GM13977 (cell line): ENCODE measurements around the gene CHMP4A.

Experiments used
- DNase-seq: peaks from one replicate; pipeline ENCODE4 v3.0.0; 2012; ENCODE audit warnings: low spot score
- in situ Hi-C: fragments of 300-500 bp; cut with MboI; formaldehyde crosslinking; loops from one replicate; pipeline ENCODE4 v1.12.0; 2022; ENCODE audit warnings: low sequenced_read_pairs, low pct_unique_long_range_greater_than_20kb, mixed read lengths, inconsistent platforms; ENCODE audit not compliant: unreplicated experiment
- TF ChIP-seq, protein P1 (sequence below): IDR thresholded peaks from 2 replicates; pipeline ENCODE4 v1.5.1; 2012; ENCODE audit warnings: mild to moderate bottlenecking, control low read depth; ENCODE audit not compliant: insufficient read depth; ENCODE audit errors: extremely low read depth, missing control alignments

The CHMP4A gene

DNA sequence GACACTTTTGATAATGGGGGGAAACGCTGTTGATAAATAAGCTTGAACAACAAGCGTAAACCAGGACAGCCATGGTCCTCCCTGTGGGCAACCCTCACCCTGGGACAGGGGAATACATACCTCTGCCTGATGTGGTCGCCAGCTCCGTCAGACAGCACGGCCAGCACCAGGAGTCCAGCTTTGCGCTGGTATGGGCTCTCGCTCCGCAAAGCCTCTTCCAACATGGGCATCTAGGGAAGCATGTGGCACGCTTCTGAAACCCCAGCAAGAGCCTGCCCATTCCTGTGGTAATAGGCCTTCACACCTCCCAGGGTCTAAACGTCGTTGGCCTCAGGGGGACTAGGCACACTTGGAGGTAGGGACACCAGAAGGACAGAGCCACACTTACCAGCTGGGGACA, 27.5 kb downstream of the CHMP4A start:
- in situ Hi-C loops, result no loop called here
- no peak for DNase-seq
- TF ChIP-seq, protein P1, sequence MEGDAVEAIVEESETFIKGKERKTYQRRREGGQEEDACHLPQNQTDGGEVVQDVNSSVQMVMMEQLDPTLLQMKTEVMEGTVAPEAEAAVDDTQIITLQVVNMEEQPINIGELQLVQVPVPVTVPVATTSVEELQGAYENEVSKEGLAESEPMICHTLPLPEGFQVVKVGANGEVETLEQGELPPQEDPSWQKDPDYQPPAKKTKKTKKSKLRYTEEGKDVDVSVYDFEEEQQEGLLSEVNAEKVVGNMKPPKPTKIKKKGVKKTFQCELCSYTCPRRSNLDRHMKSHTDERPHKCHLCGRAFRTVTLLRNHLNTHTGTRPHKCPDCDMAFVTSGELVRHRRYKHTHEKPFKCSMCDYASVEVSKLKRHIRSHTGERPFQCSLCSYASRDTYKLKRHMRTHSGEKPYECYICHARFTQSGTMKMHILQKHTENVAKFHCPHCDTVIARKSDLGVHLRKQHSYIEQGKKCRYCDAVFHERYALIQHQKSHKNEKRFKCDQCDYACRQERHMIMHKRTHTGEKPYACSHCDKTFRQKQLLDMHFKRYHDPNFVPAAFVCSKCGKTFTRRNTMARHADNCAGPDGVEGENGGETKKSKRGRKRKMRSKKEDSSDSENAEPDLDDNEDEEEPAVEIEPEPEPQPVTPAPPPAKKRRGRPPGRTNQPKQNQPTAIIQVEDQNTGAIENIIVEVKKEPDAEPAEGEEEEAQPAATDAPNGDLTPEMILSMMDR, result no peak

DNA sequence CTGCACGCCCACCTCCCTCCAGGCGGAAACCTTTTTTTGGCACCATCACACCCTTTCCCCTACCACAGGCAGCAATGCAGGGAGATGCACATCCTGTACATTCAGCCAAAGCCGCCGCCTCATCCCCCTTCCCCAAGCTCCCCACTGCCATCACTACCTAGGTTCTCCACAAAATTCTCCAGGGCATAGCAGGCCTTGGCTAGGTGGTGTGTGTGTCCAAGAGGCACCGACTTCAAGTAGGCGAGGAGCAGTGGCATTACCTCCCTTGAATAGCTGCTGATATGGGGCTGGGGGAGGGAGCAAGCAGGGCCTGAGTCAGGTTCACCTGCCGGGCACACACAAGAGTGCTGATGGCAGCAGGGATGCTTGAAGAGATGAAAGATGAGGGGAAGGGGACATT, 28.3 kb downstream of the CHMP4A start:
- TF ChIP-seq, protein P1, result no peak
- in situ Hi-C loops, result no loop called here
- no peak for DNase-seq

DNA sequence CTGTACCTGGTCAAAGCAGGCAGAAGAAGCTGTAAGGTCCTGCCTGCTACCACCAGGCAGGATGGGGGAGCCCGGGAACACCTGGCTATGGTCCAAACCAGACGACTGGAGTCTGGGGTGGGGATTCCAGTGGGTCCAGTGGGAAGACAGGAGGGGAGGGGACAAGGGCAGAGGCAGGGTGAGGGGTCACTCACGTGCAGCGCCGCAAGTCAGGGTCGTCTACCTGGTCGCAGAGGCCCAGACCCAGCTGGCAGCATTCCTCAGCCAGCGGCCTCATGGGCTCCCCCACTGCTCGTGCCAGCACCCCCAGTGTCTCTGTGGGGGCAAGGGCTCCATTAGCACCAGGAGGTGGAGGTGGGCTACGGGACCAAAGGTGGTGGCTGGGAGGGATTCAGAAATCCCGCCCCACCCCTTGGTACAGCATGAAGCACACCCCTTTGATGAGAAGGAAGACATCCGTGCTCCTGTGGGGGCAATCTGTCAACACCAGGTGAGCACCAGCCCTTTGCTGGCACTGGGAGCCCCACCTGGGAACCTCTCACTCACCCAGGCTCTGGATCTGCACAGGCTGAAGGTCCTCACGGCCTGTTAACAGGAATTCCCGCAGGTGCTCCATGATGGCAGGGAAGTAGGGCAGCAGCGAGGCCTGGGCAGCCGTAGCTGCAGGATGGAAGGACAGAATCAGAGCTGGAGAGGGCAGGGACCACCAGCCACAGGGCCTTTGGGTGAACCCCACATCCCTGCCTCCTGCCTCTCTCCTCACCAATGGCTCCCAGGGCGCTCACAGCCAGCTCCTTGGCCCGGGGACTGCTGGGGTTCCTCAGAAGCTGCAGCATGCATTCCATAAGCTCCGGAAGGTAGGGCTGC, 29.0 kb downstream of the CHMP4A start:
- TF ChIP-seq, protein P1, result no peak
- in situ Hi-C loops, result no loop called here
- no peak for DNase-seq

DNA sequence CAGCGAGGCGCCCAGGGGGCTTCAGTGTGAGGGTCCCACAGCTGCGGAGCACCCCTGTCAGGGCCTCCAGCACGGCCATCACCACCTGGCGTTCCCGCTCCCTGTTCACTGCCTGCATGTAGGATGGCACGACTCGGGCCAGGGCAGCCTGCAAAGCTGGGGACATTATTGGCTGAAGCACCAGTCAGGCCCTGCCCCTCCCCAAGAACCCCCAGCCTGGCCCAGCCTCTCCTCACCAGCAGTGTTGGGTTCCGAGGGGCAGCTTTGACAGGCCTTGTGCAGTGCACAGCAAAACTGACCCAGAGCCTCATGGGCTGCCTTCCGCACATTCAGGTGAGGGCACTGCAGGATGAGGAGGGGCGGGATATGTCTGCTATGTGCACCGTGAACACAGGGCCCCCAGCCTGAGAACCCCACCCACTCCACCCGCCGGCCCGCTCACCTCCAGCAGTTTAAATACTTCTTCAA, 30.2 kb downstream of the CHMP4A start:
- DNase-seq, result no peak
- TF ChIP-seq, protein P1, result no peak
- in situ Hi-C loops, result no loop called here

DNA sequence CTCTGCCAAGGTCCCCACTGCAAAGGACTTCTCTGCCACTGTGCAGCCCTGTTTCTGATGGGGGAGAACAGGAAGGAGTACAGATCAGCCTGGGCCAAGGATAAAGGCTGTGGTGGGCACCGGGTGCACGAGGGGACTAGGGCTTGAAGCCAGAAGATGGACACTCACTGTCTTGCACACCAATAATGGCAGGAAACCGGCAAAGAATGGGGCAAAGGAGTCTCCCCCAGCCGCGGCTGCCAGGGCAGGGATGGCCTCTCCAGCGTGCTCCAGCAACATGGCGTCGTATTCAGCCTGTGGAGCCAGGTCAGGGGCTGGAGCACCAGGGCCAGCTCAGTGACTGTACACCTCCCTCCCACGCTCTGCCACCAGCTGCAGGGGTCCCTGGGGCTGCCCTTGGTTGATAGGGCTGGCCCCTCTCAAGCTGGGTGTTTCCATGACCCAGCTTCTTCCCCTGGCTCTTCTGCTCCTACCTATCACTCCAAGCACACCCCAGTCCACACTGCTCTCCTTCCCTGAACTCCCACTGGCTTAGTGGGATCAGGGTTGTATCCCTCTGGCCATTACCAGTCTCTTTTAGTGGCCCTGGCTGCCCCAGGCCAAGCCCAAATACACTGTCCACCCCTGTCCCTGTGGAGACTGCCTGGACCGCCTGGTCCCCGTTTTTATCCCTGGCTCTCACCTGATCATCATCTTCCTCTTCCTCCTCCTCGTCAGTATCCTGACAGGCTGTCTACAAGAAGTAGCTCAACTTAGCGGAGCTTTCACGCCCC, 31.0 kb downstream of the CHMP4A start:
- in situ Hi-C loops, result no loop called here
- DNase-seq, result no peak
- TF ChIP-seq, protein P1, result no peak

DNA sequence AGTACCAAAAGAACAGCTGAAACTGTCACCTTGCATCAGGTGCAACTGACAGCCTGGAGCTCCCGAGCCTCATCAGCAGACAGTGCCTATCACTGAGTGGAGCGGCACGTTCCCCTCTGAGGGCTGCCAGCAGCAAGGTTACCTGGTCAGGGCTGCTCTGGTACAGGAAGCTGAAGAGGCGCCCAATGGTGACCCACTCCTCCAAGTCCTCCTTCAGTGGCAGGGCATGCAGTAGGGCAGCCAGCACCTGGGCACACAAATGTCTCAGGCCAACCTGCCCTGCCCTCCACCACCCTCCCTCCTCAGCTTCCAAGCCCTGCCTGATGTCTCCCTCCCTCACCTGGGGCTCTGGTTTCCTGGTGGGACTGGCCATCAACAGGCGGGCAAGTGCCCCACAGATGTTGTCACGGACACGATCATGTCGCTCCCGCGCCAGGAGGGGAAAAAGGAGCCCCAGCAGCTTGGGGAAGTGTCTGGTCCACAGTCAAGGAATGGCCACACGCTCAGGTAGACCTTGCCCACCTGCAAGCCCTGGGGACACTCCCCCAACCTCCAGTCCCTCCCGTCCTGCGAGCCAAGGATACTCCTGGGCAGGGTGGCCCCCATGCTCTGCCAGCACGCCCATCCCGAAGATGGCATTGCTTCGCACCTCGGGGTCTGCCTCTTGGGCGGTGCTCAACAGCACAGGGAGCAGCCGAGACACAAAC, 31.8 kb downstream of the CHMP4A start:
- in situ Hi-C loops, result no loop called here
- no peak for DNase-seq
- TF ChIP-seq, protein P1, result no peak
